K562 (cell line): ENCODE results near the gene AKIRIN1. TPM values are rescaled to one million over a fixed set of nuclear protein-coding genes. Genes with fewer than 3 reads are reported as not detected.

ENCODE experiments used
- ATAC-seq: fragments of 200-7000 bp; cut with Tn5 transposase; 3 replicates; pipeline ENCODE4 v1.9.1; 2020; ENCODE audit warnings: moderate library complexity
- BruUV-seq: library from RNA; stranded (reverse); fragments of 400-500 nt; replicated peaks from 2 replicates; lab custom pipeline; 2021; lab: Mats Ljungman, UMichigan
- CTCF ChIA-PET: fragments of 300-600 bp; formaldehyde crosslinking; extraction: SDS; loops from one replicate; lab custom pipeline; 2021; ENCODE audit warnings: low intra/inter-chr PET ratio; lab: Yijun Ruan, JAX
- POLR2A ChIA-PET: fragments of 300-600, 350-650 bp; sonication (Branson Sonifier 250); formaldehyde crosslinking; extraction: SDS; loops from one replicate; lab custom pipeline; 2021; ENCODE audit warnings: antibody characterized with exemption, inconsistent platforms; lab: Yijun Ruan, JAX
- DNase-seq, 4 experiments: peaks; one replicate each; pipeline versions ENCODE4 v3.0.0 to v3.0.0-alpha.2; 2011 to 2018; ENCODE audit warnings: low spot score in 3 of 4, mixed read lengths in 3 of 4; ENCODE audit errors: extremely low read depth in 1 of 4
- FAIRE-seq: peaks from 2 replicates; lab custom pipeline; 2011; peaks lifted over from hg19 to GRCh38; lab: Jason Lieb, UNC
- H2AFZ ChIP-seq: 2 replicates; pipeline ENCODE4 v1.6.0; 2011; ENCODE audit warnings: low read depth, low read length, control low read depth, inconsistent platforms
- H3K27ac ChIP-seq: fragments of 200-600 bp; 3 replicates; pipeline ENCODE4 v1.8.0; 2011; ENCODE audit warnings: low read depth, mild to moderate bottlenecking, control low read depth, inconsistent platforms, low read length, moderate library complexity, mixed read lengths; ENCODE audit errors: extremely low read depth
- H3K27me3 ChIP-seq, 2 experiments: fragments of 300-600 bp in 1 of 2; 2 replicates in 1 of 2; 3 replicates in 1 of 2; pipeline versions ENCODE4 v1.6.0 to v1.8.0; 2011; ENCODE audit warnings: inconsistent platforms in 2 of 2, low read length in 2 of 2, mild to moderate bottlenecking in 1 of 2, mixed read lengths in 1 of 2, moderate library complexity in 1 of 2; ENCODE audit not compliant: control insufficient read depth in 2 of 2, insufficient read depth in 2 of 2
- H3K36me3 ChIP-seq: fragments of 300-600 bp; 3 replicates; pipeline ENCODE4 v1.8.0; 2011; ENCODE audit warnings: mild to moderate bottlenecking, low read length, inconsistent platforms; ENCODE audit not compliant: control insufficient read depth, insufficient read depth
- H3K4me1 ChIP-seq, 2 experiments: fragments of 200-600 bp in 1 of 2; replicated peaks in 1 of 2; 2 replicates in 1 of 2; 3 replicates in 1 of 2; pipeline versions ENCODE4 v1.5.1 to v1.8.0; 2011; ENCODE audit warnings: inconsistent platforms in 2 of 2, low read length in 2 of 2, mild to moderate bottlenecking in 1 of 2, mixed read lengths in 1 of 2, moderate library complexity in 1 of 2; ENCODE audit not compliant: control insufficient read depth in 2 of 2, insufficient read depth in 2 of 2
- H3K4me2 ChIP-seq: 2 replicates; pipeline ENCODE4 v1.6.1; 2011; ENCODE audit warnings: low read length, control low read depth, inconsistent platforms, mixed read lengths; ENCODE audit not compliant: insufficient read depth
- H3K4me3 ChIP-seq: fragments of 200-600 bp; sonication (generic), shearing (Covaris generic); 2 replicates; pipeline ENCODE4 v1.5.1; 2016; ENCODE audit warnings: control low read depth, inconsistent platforms
- H3K79me2 ChIP-seq: fragments of 200-600 bp; 3 replicates; pipeline ENCODE4 v1.8.0; 2011; ENCODE audit warnings: low read length, inconsistent platforms; ENCODE audit not compliant: control insufficient read depth, insufficient read depth
- H3K9ac ChIP-seq, 2 experiments: 2 replicates each; pipeline versions ENCODE4 v1.6.0 to v1.6.1; 2011; ENCODE audit warnings: low read depth in 2 of 2, low read length in 2 of 2, control low read depth in 1 of 2, inconsistent platforms in 1 of 2, mild to moderate bottlenecking in 1 of 2, mixed read lengths in 1 of 2; ENCODE audit not compliant: insufficient read depth in 1 of 2
- H3K9me1 ChIP-seq: one replicate; pipeline ENCODE4 v1.6.0; 2011; ENCODE audit warnings: inconsistent platforms, mild to moderate bottlenecking, low read length, moderate library complexity; ENCODE audit not compliant: control insufficient read depth, insufficient read depth
- H3K9me3 ChIP-seq: replicated peaks from 2 replicates; pipeline ENCODE4 v1.5.1; 2011; ENCODE audit warnings: low read depth, low read length, inconsistent platforms; ENCODE audit not compliant: control insufficient read depth, insufficient read depth
- H4K20me1 ChIP-seq: replicated peaks from 2 replicates; pipeline ENCODE4 v1.6.1; 2011; ENCODE audit warnings: low read length, inconsistent platforms, mixed read lengths; ENCODE audit not compliant: control insufficient read depth, insufficient read depth
- ATF7 ChIP-seq: fragments of 450-650 bp; IDR thresholded peaks from 2 replicates; pipeline ENCODE4 v1.7.1; 2014; ENCODE audit warnings: mild to moderate bottlenecking, moderate library complexity
- C11orf30 ChIP-seq: fragments of 450-650 bp; IDR thresholded peaks from 2 replicates; pipeline ENCODE4 v1.6.1; 2016; ENCODE audit warnings: low read depth, mild to moderate bottlenecking
- CAMTA2 ChIP-seq: fragments of 250-450 bp; sonication (Bioruptor Pico); conservative IDR thresholded peaks from 2 replicates; pipeline ENCODE4 v1.5.1; 2022
- MAFF ChIP-seq: IDR thresholded peaks from 2 replicates; pipeline ENCODE4 v1.6.1; 2012; ENCODE audit warnings: low read length, improper control_type of control experiment
- NFE2 ChIP-seq: IDR thresholded peaks from 2 replicates; pipeline ENCODE4 v1.6.1; 2014; ENCODE audit warnings: antibody characterized with exemption, low read depth
- ZFP1 ChIP-seq: fragments of 450-650 bp; formaldehyde crosslinking; IDR thresholded peaks from 2 replicates; pipeline ENCODE4 v1.4.0; 2020; ENCODE audit warnings: mild to moderate bottlenecking, mixed read lengths
- ZNF121 ChIP-seq: sonication (generic); formaldehyde crosslinking; conservative IDR thresholded peaks from 2 replicates; pipeline ENCODE4 v1.8.0; 2022; ENCODE audit warnings: missing genetic modification reagents
- ZNF77 ChIP-seq: fragments of 250-450 bp; sonication (Bioruptor Pico); IDR thresholded peaks from 2 replicates; pipeline ENCODE4 v1.5.0; 2020
- WGBS: fragments of 100-300 bp; shearing (Covaris generic); methylation state at CpG from one replicate; pipeline ENCODE4 v1.1.6; 2016; ENCODE audit warnings: low coverage, mixed read lengths; ENCODE audit not compliant: insufficient coverage; ENCODE audit errors: missing lambda C conversion rate; 5-methylcytosine and 5-hydroxymethylcytosine counted together
- in situ Hi-C: fragments of 300-500 bp; cut with MboI; formaldehyde crosslinking; loops from 4 replicates; pipeline ENCODE4 v1.15.0; 2018; ENCODE audit warnings: inconsistent platforms, mixed read lengths
- intact Hi-C: fragments of 100-400 bp; cut with micrococcal nuclease; formaldehyde crosslinking; loops from 2 replicates; pipeline ENCODE4 v1.14.2; 2022
- polyA plus RNA-seq, 8 experiments: library from polyadenylated mRNA; depleted of rRNA in 4 of 8; stranded (reverse) in 5 of 8; unstranded in 3 of 8; fragments of >200 nt; fragmentation: Nextera tagmentation in 2 of 8; fragmentation: Illumina TruSeq in 1 of 8; extraction: Ambion mirVana in 2 of 8; extraction: Trizol in 1 of 8; gene quantifications; 2 replicates each; pipeline versions ENCODE4 v1.2.1 to v1.2.3, GENCODE V29; 2011 to 2014; ENCODE audit warnings: inconsistent platforms in 1 of 8, missing spikeins in 1 of 8
- total RNA-seq, 7 experiments: library from RNA; depleted of rRNA in 6 of 7; stranded (reverse); fragments of >200 nt in 6 of 7; fragmentation: Illumina TruSeq in 2 of 7; extraction: Trizol in 2 of 7; gene quantifications; 2 replicates each; pipeline versions ENCODE4 v1.2.1 to v1.2.3, GENCODE V29; 2011 to 2021; ENCODE audit warnings: low replicate concordance in 1 of 7
- TF ChIP-seq, protein P1 (sequence below): IDR thresholded peaks from 2 replicates; pipeline ENCODE4 v1.6.1; 2014; ENCODE audit warnings: antibody characterized with exemption

AKIRIN1 gene
- total and polyA plus RNA-seq, 9 of the 15 experiments (the other 6 are each of a cell fraction or from before 2014, with no cell fraction given): 11.5 to 139 (median 83.4) TPM

GRCh38 chr1:39047374-39048229 lies 56.5 kb downstream of the AKIRIN1 start (continued):
- TF ChIP-seq, protein P1, sequence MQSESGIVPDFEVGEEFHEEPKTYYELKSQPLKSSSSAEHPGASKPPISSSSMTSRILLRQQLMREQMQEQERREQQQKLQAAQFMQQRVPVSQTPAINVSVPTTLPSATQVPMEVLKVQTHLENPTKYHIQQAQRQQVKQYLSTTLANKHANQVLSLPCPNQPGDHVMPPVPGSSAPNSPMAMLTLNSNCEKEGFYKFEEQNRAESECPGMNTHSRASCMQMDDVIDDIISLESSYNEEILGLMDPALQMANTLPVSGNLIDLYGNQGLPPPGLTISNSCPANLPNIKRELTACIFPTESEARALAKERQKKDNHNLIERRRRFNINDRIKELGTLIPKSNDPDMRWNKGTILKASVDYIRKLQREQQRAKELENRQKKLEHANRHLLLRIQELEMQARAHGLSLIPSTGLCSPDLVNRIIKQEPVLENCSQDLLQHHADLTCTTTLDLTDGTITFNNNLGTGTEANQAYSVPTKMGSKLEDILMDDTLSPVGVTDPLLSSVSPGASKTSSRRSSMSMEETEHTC: no peak
- TF ChIP-seq, all 486 proteins: peak for 43

DNA sequence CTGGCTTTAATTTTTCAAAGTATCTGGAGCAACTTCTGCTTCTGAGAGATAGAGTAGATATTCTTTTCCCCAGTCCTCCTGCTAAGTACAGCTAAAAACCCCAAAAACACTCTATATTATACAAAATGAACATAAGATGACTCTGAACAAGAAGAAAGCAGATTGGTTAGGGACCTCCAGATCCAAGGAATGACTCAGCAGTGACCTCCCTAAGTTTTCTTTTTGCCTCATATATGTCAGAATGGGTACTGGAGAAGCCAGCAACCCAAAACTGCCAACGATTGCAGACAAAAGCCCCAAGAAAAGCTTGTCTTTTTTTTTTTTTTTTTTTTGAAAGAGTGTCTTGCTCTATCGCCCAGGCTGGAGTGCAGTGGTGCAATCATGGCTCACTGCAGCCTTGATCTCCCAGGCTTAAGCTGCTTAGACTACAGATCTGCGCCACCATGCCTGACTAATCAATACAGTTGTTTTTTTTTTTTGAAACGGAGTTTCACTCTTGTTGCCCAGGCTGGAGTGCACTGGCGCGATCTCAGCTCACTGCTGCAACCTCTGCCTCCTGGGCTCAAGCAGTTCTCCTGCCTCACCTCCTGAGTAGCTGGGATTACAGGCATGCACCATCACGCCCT lies 57.8 kb downstream of the AKIRIN1 start:
- H3K27me3 ChIP-seq: no peaks in the 10 kb centered on the region
- no peak for TF ChIP-seq CAMTA2 (CRISPR knock-in tag)
- TF ChIP-seq ATF7: no peak
- peak; percentile 63 for TF ChIP-seq ZNF121
- TF ChIP-seq MAFF: peak; percentile 50; the same call in 1 of the 2 replicates
- TF ChIP-seq C11orf30: peak; percentile 35
- no peak for TF ChIP-seq ZNF77 (CRISPR knock-in tag)
- peak; percentile 62 for TF ChIP-seq NFE2
- no peak for TF ChIP-seq ZFP1 (CRISPR knock-in tag)
- no peak for FAIRE-seq
- H4K20me1 ChIP-seq: no peaks in the 10 kb centered on the region
- no peak overlapping the region for H3K9ac ChIP-seq
- no TSS peak for BruUV-seq
- H3K9me1 ChIP-seq: peaks cover 3% of the 10 kb centered on the region
- no peak overlapping the region for H3K27ac ChIP-seq
- in situ Hi-C loops: no loop called here
- no peaks in the 10 kb centered on the region for H3K9me3 ChIP-seq
- no peak for ATAC-seq
- peaks cover 27 to 29% of the 10 kb centered on the region in 2 experiments for H3K4me1 ChIP-seq
- CTCF ChIA-PET: no interaction called here
- POLR2A ChIA-PET: interaction anchor here (0.6 to 1.4 kb wide), 3 partner anchors 13 to 1376 kb away, joined by 3 read pairs; partner anchors contain the start of gene NDUFS5
- H3K4me2 ChIP-seq: no peak overlapping the region
- no peak overlapping the region for H3K4me3 ChIP-seq
- peak in 2 of 4 experiments; percentile 27 to 36 for DNase-seq
- 0 out of 2 replicates have a peak overlapping the region, but pooled peaks have one; percentile 16 for H2AFZ ChIP-seq
- intact Hi-C loops: no loop called here
- WGBS: 72% methylated on average over 7 of the region's 7 CpGs
- H3K36me3 ChIP-seq: no peaks in the 10 kb centered on the region; the same call in 2 of the 3 replicates
- H3K79me2 ChIP-seq: no peaks in the 10 kb centered on the region
